Astrocyte (in vitro differentiated cells and primary cell): Measurements from ENCODE around the gene CTH. TPM values are rescaled to one million over a fixed set of nuclear protein-coding genes. Genes with fewer than 3 reads are reported as not detected.
A peak's percentile ranks its signal among the peaks of the same experiment; 100 is the strongest.
"Not testable (repeated sequence)": the region's sequence is repeated elsewhere in the genome, so short reads cannot be mapped to it uniquely, and the experiment has no call there.

ENCODE experiments used
- DNase-seq: peaks from one replicate; pipeline ENCODE4 v3.0.0-alpha.2; 2010; ENCODE audit warnings: low read depth
- FAIRE-seq: peaks from 2 replicates; lab custom pipeline; 2011; peaks lifted over from hg19 to GRCh38; lab: Jason Lieb, UNC
- H2AFZ ChIP-seq: 2 replicates; pipeline ENCODE4 v1.6.0; 2012; ENCODE audit warnings: low read depth, low read length, inconsistent platforms
- H3K27ac ChIP-seq: 2 replicates; pipeline ENCODE4 v1.5.1; 2011; ENCODE audit warnings: low read depth, low read length, inconsistent platforms
- H3K27me3 ChIP-seq: 2 replicates; pipeline ENCODE4 v1.6.0; 2011; ENCODE audit warnings: low read length, inconsistent platforms; ENCODE audit not compliant: insufficient read depth
- H3K36me3 ChIP-seq: 2 replicates; pipeline ENCODE4 v1.5.1; 2011; ENCODE audit warnings: low read length, inconsistent platforms; ENCODE audit not compliant: insufficient read depth
- H3K4me1 ChIP-seq: 2 replicates; pipeline ENCODE4 v1.5.1; 2011; ENCODE audit warnings: low read length, inconsistent platforms; ENCODE audit not compliant: insufficient read depth
- H3K4me2 ChIP-seq: 2 replicates; pipeline ENCODE4 v1.6.0; 2012; ENCODE audit warnings: low read length, inconsistent platforms
- H3K4me3 ChIP-seq: 2 replicates; pipeline ENCODE4 v1.5.1; 2011; ENCODE audit warnings: low read depth, mild to moderate bottlenecking, low read length, inconsistent platforms; ENCODE audit not compliant: insufficient read depth
- H3K79me2 ChIP-seq: 2 replicates; pipeline ENCODE4 v1.6.0; 2012; ENCODE audit warnings: mild to moderate bottlenecking, low read length, inconsistent platforms; ENCODE audit not compliant: insufficient read depth
- H3K9ac ChIP-seq: 2 replicates; pipeline ENCODE4 v1.6.0; 2012; ENCODE audit warnings: mild to moderate bottlenecking, low read length, inconsistent platforms
- H3K9me3 ChIP-seq: 2 replicates; pipeline ENCODE4 v1.5.1; 2012; ENCODE audit warnings: low read depth, mild to moderate bottlenecking, low read length, inconsistent platforms; ENCODE audit not compliant: insufficient read depth
- H4K20me1 ChIP-seq: 2 replicates; pipeline ENCODE4 v1.6.0; 2012; ENCODE audit warnings: low read length, inconsistent platforms; ENCODE audit not compliant: insufficient read depth
- H3K27ac Mint-ChIP-seq: one replicate; pipeline ENCODE4 v1.8.0; 2021; ENCODE audit warnings: mild to moderate bottlenecking, mixed read lengths; ENCODE audit not compliant: unreplicated experiment
- H3K27me3 Mint-ChIP-seq: one replicate; pipeline ENCODE4 v1.8.0; 2021; ENCODE audit warnings: low read depth, mixed read lengths; ENCODE audit not compliant: unreplicated experiment
- H3K36me3 Mint-ChIP-seq: one replicate; pipeline ENCODE4 v1.8.0; 2021; ENCODE audit warnings: low read depth, mixed read lengths; ENCODE audit not compliant: unreplicated experiment
- H3K4me1 Mint-ChIP-seq: one replicate; pipeline ENCODE4 v1.8.0; 2021; ENCODE audit warnings: low read depth, mixed read lengths; ENCODE audit not compliant: unreplicated experiment
- H3K4me3 Mint-ChIP-seq: one replicate; pipeline ENCODE4 v1.8.0; 2021; ENCODE audit warnings: mild to moderate bottlenecking, moderate library complexity, mixed read lengths; ENCODE audit not compliant: unreplicated experiment
- H3K9me3 Mint-ChIP-seq: one replicate; pipeline ENCODE4 v1.8.0; 2021; ENCODE audit warnings: mild to moderate bottlenecking, mixed read lengths; ENCODE audit not compliant: unreplicated experiment
- CTCF ChIP-seq: IDR thresholded peaks from 2 replicates; pipeline ENCODE4 v1.5.1; 2011; ENCODE audit warnings: low read depth, mild to moderate bottlenecking, inconsistent platforms, low read length, moderate library complexity; ENCODE audit not compliant: insufficient read depth
- EZH2 ChIP-seq: IDR thresholded peaks from 2 replicates; pipeline ENCODE4 v1.6.1; 2012; ENCODE audit warnings: mild to moderate bottlenecking, low read length, inconsistent platforms; ENCODE audit not compliant: insufficient read depth
- total RNA-seq: library from RNA; stranded (reverse); gene quantifications from 2 replicates; pipeline ENCODE4 v1.2.1, GENCODE V29; 2021

The CTH gene
- total RNA-seq, 1 donor from 2014 or later: 23.7 TPM

- H3K27ac Mint-ChIP-seq: no peak overlapping the region
- DNase-seq (no peak), FAIRE-seq (no peak)
- H3K36me3 ChIP-seq: no peaks in the 10 kb centered on the region
- no peaks in the 10 kb centered on the region for H3K27me3 Mint-ChIP-seq
- no peaks in the 10 kb centered on the region for H4K20me1 ChIP-seq
- no peak overlapping the region for H3K4me3 ChIP-seq
- H3K4me2 ChIP-seq: no peak overlapping the region
- no peaks in the 10 kb centered on the region for H3K9me3 ChIP-seq
- H3K4me1 Mint-ChIP-seq: no peaks in the 10 kb centered on the region
- H3K9ac ChIP-seq: no peak overlapping the region
- no peaks in the 10 kb centered on the region for H3K4me1 ChIP-seq
- no peaks in the 10 kb centered on the region for H3K36me3 Mint-ChIP-seq
- TF ChIP-seq EZH2: no peak
- no peak for TF ChIP-seq CTCF
- no peak overlapping the region for H3K27ac ChIP-seq
- H3K4me3 Mint-ChIP-seq: no peak overlapping the region
- no peaks in the 10 kb centered on the region for H3K9me3 Mint-ChIP-seq
- H3K79me2 ChIP-seq: no peaks in the 10 kb centered on the region
- no peak overlapping the region for H2AFZ ChIP-seq
- H3K27me3 ChIP-seq: no peaks in the 10 kb centered on the region
Measured at GRCh38 chr1:70458131-70458530, 47.1 kb downstream of the CTH start.

DNA sequence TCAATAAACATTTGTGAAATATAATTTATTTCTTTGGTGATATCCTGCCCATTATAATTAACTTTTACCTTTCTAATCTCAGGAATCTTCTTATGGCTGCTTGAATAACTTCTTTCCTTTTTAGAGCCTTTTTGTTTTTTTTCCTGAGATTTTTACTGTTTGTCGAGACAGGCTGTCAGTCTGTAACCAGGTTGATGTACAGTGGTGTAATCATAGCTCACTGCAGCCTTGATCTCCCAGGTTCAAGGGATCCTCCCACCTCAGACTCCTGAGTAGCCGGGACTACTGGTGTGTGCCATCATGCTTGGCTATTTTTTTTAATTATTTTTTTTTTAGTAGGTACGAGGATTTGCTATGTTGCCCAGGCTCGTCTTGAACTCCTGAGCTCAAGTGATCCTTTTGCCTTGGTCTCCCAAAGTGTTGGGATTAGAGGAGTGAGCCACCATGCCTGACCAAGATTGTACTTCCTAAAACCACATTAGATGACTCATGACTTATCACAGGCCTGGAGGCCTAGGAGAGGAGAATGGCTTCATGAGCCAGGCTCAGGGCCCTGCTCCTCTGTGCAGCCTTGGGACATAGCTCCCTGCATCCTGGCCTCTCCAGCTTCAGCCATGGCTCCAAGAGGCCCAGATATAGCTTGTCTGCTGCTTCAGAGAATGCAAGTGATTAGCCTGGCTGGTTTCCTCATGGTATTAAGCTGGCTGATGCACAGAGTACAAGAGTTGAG, 48.6 kb downstream of the CTH start:
- Mint-ChIP-seq H3K27ac (no peak overlapping the region), H3K4me3 (no peak overlapping the region), H3K9me3 (no peaks in the 10 kb centered on the region), H3K4me1 (no peaks in the 10 kb centered on the region), H3K36me3 (no peaks in the 10 kb centered on the region), H3K27me3 (no peaks in the 10 kb centered on the region)
- no peak overlapping the region for H3K4me2 ChIP-seq
- no peak for FAIRE-seq
- H3K4me1 ChIP-seq: no peaks in the 10 kb centered on the region
- no peaks in the 10 kb centered on the region for H3K27me3 ChIP-seq
- H3K9ac ChIP-seq: no peak overlapping the region
- no peak overlapping the region for H3K27ac ChIP-seq
- peak overlapping the region; percentile 34 for H2AFZ ChIP-seq
- H3K36me3 ChIP-seq: no peaks in the 10 kb centered on the region
- TF ChIP-seq EZH2 (no peak), CTCF (no peak)
- peak; percentile 37 for DNase-seq
- no peaks in the 10 kb centered on the region for H3K79me2 ChIP-seq
- no peaks in the 10 kb centered on the region for H4K20me1 ChIP-seq
- no peaks in the 10 kb centered on the region for H3K9me3 ChIP-seq
- no peak overlapping the region for H3K4me3 ChIP-seq

GRCh38 chr1:70460740-70461713, 50.0 kb downstream of the CTH start:
- not testable (repeated sequence) for H3K79me2 ChIP-seq, H3K4me3 Mint-ChIP-seq

More at GRCh38 chr1:70460740-70461713, 50.0 kb downstream of the CTH start:
- H3K9me3 ChIP-seq, H3K27ac Mint-ChIP-seq, H3K4me2 ChIP-seq, H3K4me1 Mint-ChIP-seq, H3K27ac ChIP-seq, H2AFZ ChIP-seq, DNase-seq, H3K27me3 ChIP-seq, H3K27me3 Mint-ChIP-seq, H3K36me3 Mint-ChIP-seq, FAIRE-seq, H3K9ac ChIP-seq, H3K4me1 ChIP-seq, H3K9me3 Mint-ChIP-seq, H3K36me3 ChIP-seq, H4K20me1 ChIP-seq, H3K4me3 ChIP-seq: not testable (repeated sequence)
